GM21423 (cell line): ENCODE results near the gene PPM1D.

Source experiments
- ATAC-seq: cut with Tn5 transposase; IDR thresholded peaks from one replicate; pipeline ENCODE4 v1.9.1; 2021; ENCODE audit warnings: mild to moderate bottlenecking, moderate library complexity; ENCODE audit not compliant: unreplicated experiment

PPM1D gene

GRCh38 chr17:60618080-60618479 lies 18.1 kb downstream of the PPM1D start:
- ATAC-seq, result no peak

GRCh38 chr17:60618854-60619526 lies 19.0 kb downstream of the PPM1D start:
- no peak for ATAC-seq

DNA sequence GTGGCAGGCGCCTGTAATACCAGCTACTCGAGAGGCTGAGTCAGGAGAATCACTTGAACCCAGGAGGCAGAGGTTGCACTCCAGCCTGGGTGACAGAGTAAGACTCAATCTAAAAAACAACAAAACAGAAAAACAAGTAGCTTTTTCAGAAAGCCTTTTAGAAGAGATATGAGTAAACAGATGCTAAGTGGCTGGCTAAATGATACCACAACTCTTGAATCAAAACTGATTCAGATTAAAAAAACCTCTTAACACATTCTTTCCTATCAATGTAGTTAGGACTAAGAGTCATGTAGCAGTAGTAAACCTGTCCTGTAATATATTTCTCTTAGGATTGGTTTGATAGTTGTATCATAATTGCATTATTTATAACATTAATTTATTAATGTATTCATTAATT lies 23.0 kb downstream of the PPM1D start:
- no peak for ATAC-seq

DNA sequence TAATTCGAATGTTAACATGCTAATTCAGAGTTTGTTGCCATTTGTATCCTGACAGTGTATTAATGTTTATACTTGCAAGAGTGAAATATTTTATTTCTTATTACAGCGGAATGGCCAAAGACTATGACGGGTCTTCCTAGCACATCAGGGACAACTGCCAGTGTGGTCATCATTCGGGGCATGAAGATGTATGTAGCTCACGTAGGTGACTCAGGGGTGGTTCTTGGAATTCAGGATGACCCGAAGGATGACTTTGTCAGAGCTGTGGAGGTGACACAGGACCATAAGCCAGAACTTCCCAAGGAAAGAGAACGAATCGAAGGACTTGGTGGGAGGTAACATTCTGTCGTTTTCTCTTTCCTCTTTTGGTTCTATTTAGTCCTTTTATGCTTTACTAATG lies 23.4 kb downstream of the PPM1D start:
- no peak for ATAC-seq

DNA sequence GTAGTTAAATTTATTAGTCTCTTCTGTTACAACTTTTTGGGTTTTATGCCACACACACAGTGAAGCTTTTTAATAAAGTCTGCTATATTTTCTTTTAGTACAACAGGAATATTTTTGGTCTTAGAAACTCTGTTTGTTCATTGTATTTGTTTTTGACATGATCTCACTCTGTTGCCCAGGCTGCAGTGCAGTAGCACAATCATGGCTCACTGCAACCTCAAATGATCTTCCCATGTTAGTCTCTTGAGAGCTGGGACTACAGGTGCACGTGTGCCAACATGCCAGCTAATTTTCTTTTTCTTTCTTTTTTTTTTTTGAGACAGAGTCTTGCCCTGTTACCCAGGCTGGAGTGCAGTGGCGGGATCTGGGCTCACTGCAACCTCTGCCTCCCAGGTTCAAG lies 27.1 kb downstream of the PPM1D start:
- no peak for ATAC-seq

GRCh38 chr17:60628252-60628889 lies 28.4 kb downstream of the PPM1D start:
- ATAC-seq, result no peak

GRCh38 chr17:60629120-60629519 lies 29.1 kb downstream of the PPM1D start:
- no peak for ATAC-seq

GRCh38 chr17:60630352-60630751 lies 30.4 kb downstream of the PPM1D start:
- no peak for ATAC-seq

DNA sequence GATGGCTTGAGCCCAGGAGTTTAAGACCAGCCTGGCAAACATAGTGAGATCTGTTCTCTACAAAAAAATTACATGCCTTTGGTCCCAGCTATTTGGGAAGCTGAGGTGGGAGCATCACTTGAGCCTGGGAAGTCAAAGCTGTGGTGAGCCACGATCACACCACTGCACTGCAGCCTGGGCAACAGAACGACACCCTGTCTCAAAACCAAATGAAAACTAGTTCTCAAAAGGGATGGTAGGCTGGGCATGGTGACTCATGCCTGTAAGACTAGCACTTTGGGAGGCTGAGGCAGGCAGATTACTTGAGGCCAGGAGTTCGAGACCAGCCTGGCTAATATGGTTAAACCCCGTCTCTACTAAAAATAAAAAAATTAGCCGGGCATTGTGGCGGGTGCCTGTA lies 31.1 kb downstream of the PPM1D start:
- ATAC-seq, result no peak

DNA sequence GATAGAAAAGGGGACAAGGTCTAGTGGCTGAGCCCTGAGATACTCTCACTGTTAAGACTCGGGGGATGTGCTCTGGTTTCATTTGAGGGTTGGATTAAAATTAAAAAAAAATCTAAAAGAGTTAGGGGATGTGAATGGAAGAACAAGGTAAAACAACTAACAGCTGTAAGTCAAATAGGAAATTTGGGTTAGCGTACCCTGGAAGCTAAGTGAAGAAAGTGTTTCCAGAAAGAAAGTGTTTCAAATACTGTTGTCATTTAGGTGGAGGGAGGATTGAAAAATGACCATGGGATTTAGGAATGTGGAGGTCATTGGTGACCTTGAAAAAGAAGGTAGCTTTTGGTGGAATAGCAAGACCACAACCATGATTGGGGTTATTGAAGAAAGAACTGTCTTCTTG lies 37.7 kb downstream of the PPM1D start:
- no peak for ATAC-seq

GRCh38 chr17:60639019-60639330 lies 39.0 kb downstream of the PPM1D start:
- ATAC-seq, result no peak

DNA sequence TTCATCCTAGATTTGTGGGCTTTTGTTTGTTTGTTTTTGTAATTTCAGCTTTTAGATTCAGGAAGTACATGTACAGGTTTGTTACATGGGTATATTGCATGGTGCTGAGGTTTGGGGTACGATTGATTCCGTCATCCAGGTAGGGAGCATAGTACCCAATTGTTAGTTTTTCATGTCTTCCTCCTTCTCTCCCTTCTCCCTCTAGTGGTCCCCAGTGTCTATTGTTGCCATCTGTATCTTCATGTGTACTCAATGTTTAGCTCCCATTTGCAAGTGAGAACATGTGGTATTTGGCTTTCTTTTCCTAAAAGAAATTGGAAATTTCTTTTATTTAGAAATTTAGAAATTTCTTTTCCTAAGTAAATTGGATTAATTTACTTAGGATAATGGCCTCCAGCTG lies 40.5 kb downstream of the PPM1D start:
- ATAC-seq, result no peak

GRCh38 chr17:60641126-60641525 lies 41.1 kb downstream of the PPM1D start:
- ATAC-seq, result no peak

DNA sequence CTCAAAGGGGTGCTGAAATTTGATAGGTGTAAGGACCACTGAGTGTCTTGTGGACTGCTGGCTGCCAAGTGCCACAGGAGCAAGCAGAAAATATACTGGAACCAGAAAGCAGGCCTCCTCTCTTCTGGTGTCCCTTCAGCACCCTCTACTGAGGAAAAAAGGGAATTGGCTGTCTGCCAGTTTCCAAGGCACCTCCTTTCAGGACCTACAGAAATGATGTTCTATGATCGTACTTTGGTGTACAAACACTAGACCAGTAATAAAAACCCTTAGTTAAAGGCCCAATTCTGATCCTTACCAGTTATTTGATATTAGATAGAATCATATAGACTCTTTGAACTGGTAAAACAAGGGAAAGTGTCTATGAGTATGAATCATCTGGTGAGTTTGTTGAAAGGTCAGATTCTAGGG lies 41.8 kb downstream of the PPM1D start:
- ATAC-seq, result no peak

DNA sequence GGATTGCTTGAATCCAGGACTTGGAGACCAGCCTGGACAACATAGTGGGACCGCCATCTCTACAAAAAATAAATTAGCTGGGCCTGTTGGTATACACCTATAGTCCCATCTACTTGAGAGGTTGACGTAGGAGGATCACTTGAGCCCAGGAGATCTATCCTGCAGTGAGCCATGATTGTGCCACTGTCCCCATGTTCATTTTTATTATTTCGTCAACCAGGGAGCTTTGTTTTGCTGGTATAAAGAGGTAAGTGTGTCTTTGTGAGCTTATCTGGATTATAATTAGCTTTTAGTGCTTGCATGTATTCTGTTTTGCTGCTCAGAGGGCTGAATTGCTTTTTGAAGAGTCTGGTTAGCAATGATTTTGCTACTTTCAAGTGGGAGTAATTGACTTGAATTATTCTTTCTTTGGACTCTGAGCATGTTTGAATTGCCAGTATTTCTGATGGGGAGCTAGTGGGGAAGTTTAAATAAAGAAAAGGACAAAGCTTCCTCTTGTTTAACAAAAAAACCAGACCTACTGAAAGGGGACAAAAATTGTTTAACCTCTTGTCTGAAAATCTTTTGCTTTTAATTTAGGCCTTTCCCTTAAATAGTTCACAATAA lies 46.0 kb downstream of the PPM1D start:
- no peak for ATAC-seq

GRCh38 chr17:60646701-60647100 lies 46.7 kb downstream of the PPM1D start:
- no peak for ATAC-seq

DNA sequence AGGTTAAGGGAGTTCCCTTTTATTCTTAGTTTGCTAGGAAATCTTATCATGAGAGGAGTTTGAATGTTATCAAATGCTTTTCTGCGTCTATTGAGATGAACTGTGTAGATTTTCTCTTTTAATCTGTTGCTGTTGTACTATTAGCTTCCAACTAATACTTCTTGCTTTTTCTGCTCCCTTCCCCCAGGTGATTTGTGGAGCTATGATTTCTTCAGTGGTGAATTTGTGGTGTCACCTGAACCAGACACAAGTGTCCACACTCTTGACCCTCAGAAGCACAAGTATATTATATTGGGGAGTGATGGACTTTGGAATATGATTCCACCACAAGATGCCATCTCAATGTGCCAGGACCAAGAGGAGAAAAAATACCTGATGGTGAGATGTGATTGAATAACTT lies 47.7 kb downstream of the PPM1D start:
- no peak for ATAC-seq

DNA sequence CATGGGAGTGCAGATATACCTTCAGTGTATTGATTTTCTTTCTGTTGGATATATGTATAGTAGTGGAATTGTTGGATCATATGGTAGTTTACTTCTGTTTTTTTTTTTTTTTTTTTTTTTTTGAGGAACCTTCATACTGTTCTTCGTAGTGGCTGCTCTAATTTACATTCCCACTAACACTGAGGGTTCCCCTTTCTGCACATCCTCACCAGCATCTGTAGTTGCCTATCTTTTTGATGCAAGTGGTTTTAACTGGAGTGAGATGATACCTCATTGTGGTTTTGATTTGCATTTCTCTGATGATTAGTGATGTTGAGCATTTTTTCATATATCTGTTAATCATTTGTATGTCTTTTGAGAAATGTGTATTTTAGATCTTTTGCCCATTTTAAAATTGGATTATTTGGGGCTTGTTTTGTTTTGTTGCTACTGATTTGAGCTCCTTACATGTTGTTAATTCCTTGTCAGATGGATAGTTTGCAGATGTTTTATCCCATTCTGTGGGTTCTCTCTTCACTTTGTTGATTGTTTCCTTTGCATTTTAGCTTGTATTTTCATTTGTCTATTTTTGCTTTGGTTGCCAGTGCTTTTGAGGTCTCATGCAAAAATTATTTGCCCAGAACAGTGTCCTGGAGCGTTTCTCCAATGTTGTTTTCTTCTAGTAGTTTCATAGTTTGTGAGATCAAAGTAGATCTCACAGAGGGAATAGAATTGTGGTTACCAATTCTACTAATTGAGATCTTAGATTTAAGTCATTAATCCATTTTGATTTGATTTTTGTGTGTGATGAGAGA lies 52.7 kb downstream of the PPM1D start:
- peak; percentile 98 for ATAC-seq

DNA sequence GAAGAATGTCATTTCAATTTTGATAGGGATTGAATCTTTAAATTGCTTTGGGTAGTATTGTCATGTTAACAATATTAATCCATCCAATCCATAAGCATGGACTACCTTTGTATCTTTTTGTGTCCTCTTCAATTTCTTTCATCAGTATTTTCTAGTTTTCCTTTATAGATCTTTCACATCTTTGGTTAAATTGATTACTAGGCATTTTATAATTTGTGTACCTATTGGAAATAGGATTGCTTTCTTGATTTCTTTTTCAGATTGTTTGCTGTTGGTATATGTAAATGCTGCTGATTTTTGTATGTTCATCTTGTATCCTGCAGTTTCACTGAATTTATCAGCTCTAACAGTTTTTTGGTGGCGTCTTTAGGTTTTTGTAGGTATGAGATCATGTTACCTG lies 53.6 kb downstream of the PPM1D start:
- ATAC-seq, result no peak

GRCh38 chr17:60656499-60656898 lies 56.5 kb downstream of the PPM1D start:
- ATAC-seq, result no peak

DNA sequence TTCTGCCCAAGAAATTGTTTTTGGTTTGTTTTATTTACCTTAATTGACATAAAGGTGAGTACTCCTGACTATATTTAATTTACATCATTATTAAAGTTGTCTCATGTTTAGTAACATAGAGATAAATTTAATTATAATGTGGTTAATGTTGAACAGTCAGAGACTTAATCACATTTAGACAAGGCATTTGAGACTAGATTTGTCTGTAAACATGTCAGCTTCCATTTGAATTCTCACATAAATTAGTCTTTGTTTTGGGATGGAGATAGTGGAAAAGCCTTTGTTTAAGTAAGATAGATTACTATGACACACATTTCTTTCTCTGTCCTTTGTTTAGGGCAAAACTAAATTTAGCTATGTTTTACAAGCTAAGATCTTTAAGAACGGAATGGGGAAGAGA lies 59.2 kb downstream of the PPM1D start:
- ATAC-seq, result no peak

DNA sequence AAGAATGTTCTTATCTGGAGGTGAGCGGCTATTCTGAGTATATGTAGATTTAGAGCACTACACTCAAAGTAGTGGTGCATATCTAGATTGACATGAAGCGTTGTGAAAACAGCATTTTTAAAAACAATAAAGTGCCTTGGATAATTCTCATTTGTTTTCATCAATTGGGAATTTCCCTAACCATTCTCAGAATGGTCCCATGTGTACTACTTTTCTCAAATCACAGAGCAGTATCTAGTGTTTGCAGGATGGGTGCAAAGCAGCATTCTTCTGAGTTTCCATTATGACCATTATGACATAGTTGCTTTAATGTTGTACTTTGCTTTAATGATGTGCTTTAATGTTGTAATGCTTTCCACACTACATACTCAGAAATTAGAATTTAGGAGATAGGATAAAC lies 61.5 kb downstream of the PPM1D start:
- no peak for ATAC-seq
